Caco-2 (cell line): ENCODE data around the gene SEC11A. TPM values are rescaled to one million over a fixed set of nuclear protein-coding genes. Genes with fewer than 3 reads are reported as not detected.
"Not testable (repeated sequence)": the region's sequence is repeated elsewhere in the genome, so short reads cannot be mapped to it uniquely, and the experiment has no call there.

ENCODE experiments used
- BruUV-seq: library from RNA; stranded (reverse); fragments of 400-500 nt; replicated peaks from 2 replicates; lab custom pipeline; 2021; lab: Mats Ljungman, UMichigan
- CTCF ChIA-PET: fragments of 300-600 bp; sonication (Branson Sonifier 250); formaldehyde crosslinking; loops from one replicate; lab custom pipeline; 2022; ENCODE audit warnings: antibody characterized with exemption; lab: Charles Lee
- POLR2A ChIA-PET: fragments of 300-600 bp; sonication (Branson Sonifier 250); formaldehyde crosslinking; loops from one replicate; lab custom pipeline; 2022; ENCODE audit warnings: antibody characterized with exemption; lab: Charles Lee
- DNase-seq, 2 experiments: peaks; one replicate each; pipeline versions ENCODE4 v3.0.0 to v3.0.0-alpha.2; 2020 to 2022
- H3K27me3 ChIP-seq: replicated peaks from 2 replicates; pipeline ENCODE4 v1.6.0; 2011; ENCODE audit warnings: low read length; ENCODE audit not compliant: control insufficient read depth, insufficient read depth
- H3K36me3 ChIP-seq: 2 replicates; pipeline ENCODE4 v1.5.1; 2011; ENCODE audit warnings: low read length; ENCODE audit not compliant: control insufficient read depth, insufficient read depth
- H3K4me1 ChIP-seq: fragments of 250-450 bp; sonication (Bioruptor Pico); 2 replicates; pipeline ENCODE4 v1.5.1; 2020; ENCODE audit warnings: mild to moderate bottlenecking
- H3K4me3 ChIP-seq: 2 replicates; pipeline ENCODE4 v1.5.1; 2011; ENCODE audit warnings: low read depth, mild to moderate bottlenecking, control low read depth, low read length
- H3K9me3 ChIP-seq: fragments of 250-450 bp; sonication (Bioruptor Pico); 2 replicates; pipeline ENCODE4 v1.5.1; 2020; ENCODE audit warnings: mild to moderate bottlenecking, moderate library complexity
- H3K27ac Mint-ChIP-seq: one replicate; pipeline ENCODE4 v1.8.0; 2022; ENCODE audit warnings: mixed read lengths; ENCODE audit not compliant: unreplicated experiment
- H3K27me3 Mint-ChIP-seq: one replicate; pipeline ENCODE4 v1.8.0; 2022; ENCODE audit warnings: mixed read lengths; ENCODE audit not compliant: insufficient read depth, unreplicated experiment
- H3K36me3 Mint-ChIP-seq: one replicate; pipeline ENCODE4 v1.8.0; 2022; ENCODE audit warnings: mild to moderate bottlenecking, mixed read lengths; ENCODE audit not compliant: insufficient read depth, unreplicated experiment
- H3K4me1 Mint-ChIP-seq: one replicate; pipeline ENCODE4 v1.8.0; 2022; ENCODE audit warnings: low read depth, mixed read lengths; ENCODE audit not compliant: unreplicated experiment
- H3K4me3 Mint-ChIP-seq: one replicate; pipeline ENCODE4 v1.8.0; 2022; ENCODE audit warnings: mild to moderate bottlenecking, moderate library complexity, mixed read lengths; ENCODE audit not compliant: unreplicated experiment
- H3K9me3 Mint-ChIP-seq: one replicate; pipeline ENCODE4 v1.8.0; 2022; ENCODE audit warnings: mixed read lengths; ENCODE audit not compliant: unreplicated experiment
- CTCF ChIP-seq, 2 experiments: fragments of 200-600 bp in 1 of 2; IDR thresholded peaks; 1 replicate in 1 of 2; 2 replicates in 1 of 2; pipeline versions ENCODE4 v1.5.1 to v1.8.0; 2011 to 2022; ENCODE audit warnings: antibody characterized with exemption in 1 of 2, control low read depth in 1 of 2, inconsistent platforms in 1 of 2, low read depth in 1 of 2, low read length in 1 of 2, mild to moderate bottlenecking in 1 of 2, moderate library complexity in 1 of 2; ENCODE audit not compliant: insufficient read depth in 1 of 2, severe bottlenecking in 1 of 2, unreplicated experiment in 1 of 2
- intact Hi-C: fragments of 100-400 bp; cut with micrococcal nuclease; formaldehyde crosslinking; loops from one replicate; pipeline ENCODE4 v1.10.0; 2022; ENCODE audit not compliant: unreplicated experiment
- total RNA-seq: library from RNA; stranded (reverse); gene quantifications from 2 replicates; pipeline ENCODE4 v1.2.3, GENCODE V29; 2022

SEC11A gene
- total RNA-seq, 1 experiment from 2014 or later: 211 TPM

GRCh38 chr15:84696757-84697156 lies 19.2 kb downstream of the SEC11A start:
- Mint-ChIP-seq H3K4me1 (peaks cover 17% of the 10 kb centered on the region), H3K4me3 (no peak overlapping the region), H3K27ac (no peak overlapping the region), H3K9me3 (no peaks in the 10 kb centered on the region), H3K36me3 (peaks cover 13% of the 10 kb centered on the region), H3K27me3 (no peaks in the 10 kb centered on the region)
- CTCF ChIA-PET: no interaction called here
- Histone ChIP-seq H3K36me3 (no peaks in the 10 kb centered on the region), H3K4me3 (no peak overlapping the region), H3K9me3 (no peaks in the 10 kb centered on the region), H3K4me1 (no peaks in the 10 kb centered on the region), H3K27me3 (no peaks in the 10 kb centered on the region)
- POLR2A ChIA-PET: interaction anchor here (0.5 kb wide), 1 partner anchor 38 kb away, joined by 3 read pairs; no protein-coding TSS in a partner anchor
- intact Hi-C loops: no loop called here
- no peak for TF ChIP-seq CTCF (IDR thresholded peaks at IDR 0.05; ENCODE audit: insufficient read depth in 1 of 2, low read depth in 1 of 2, low read length in 1 of 2, severe bottlenecking in 1 of 2, unreplicated experiment in 1 of 2)
- no TSS peak for BruUV-seq
- DNase-seq: no peak

DNA sequence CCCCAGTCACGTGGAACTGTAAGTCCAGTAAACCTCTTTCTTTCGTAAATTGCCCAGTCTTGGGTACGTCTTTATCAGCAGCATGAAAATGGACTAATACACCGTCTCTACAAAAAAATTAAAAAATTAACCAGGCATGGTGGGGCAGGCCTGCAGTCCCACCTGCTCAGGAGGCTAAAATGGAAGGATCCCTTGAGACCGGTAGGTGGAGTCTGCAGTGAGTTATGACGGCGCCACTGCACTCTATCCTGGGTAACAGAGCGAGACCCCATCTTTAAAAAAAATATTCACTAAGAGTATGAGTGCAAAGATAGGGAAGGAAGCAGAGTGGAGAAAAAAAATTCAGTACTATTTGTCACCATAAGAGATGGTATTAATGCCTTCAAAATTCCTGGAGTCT lies 25.6 kb downstream of the SEC11A start:
- H3K27ac Mint-ChIP-seq: no peak overlapping the region
- H3K4me1 Mint-ChIP-seq: no peaks in the 10 kb centered on the region
- H3K36me3 ChIP-seq: no peaks in the 10 kb centered on the region
- peaks cover 52% of the 10 kb centered on the region for H3K36me3 Mint-ChIP-seq
- no peak overlapping the region for H3K4me3 Mint-ChIP-seq
- H3K27me3 ChIP-seq: no peaks in the 10 kb centered on the region
- H3K4me1 ChIP-seq: no peaks in the 10 kb centered on the region
- H3K9me3 ChIP-seq: no peaks in the 10 kb centered on the region
- DNase-seq: no peak
- H3K27me3 Mint-ChIP-seq: no peaks in the 10 kb centered on the region
- no peaks in the 10 kb centered on the region for H3K9me3 Mint-ChIP-seq
- TF ChIP-seq CTCF (IDR thresholded peaks at IDR 0.05; ENCODE audit: insufficient read depth in 1 of 2, low read depth in 1 of 2, low read length in 1 of 2, severe bottlenecking in 1 of 2, unreplicated experiment in 1 of 2): no peak
- CTCF ChIA-PET: no interaction called here
- BruUV-seq: no TSS peak
- no peak overlapping the region for H3K4me3 ChIP-seq
- POLR2A ChIA-PET: no interaction called here
- intact Hi-C loops: no loop called here

- H3K9me3 Mint-ChIP-seq: no peaks in the 10 kb centered on the region
Observed at GRCh38 chr15:84689858-84690257, 26.1 kb downstream of the SEC11A start.

GRCh38 chr15:84686446-84686845 lies 29.5 kb downstream of the SEC11A start:
- H3K36me3 ChIP-seq, H3K4me1 ChIP-seq, H3K4me3 Mint-ChIP-seq, POLR2A ChIA-PET, H3K4me3 ChIP-seq, H3K9me3 ChIP-seq, H3K9me3 Mint-ChIP-seq, intact Hi-C loops, CTCF ChIA-PET, H3K27me3 ChIP-seq, H3K4me1 Mint-ChIP-seq, DNase-seq, H3K27me3 Mint-ChIP-seq, H3K27ac Mint-ChIP-seq, BruUV-seq: not testable (repeated sequence)
- H3K36me3 Mint-ChIP-seq: peaks cover 74% of the 10 kb centered on the region

More at GRCh38 chr15:84689858-84690257, 26.1 kb downstream of the SEC11A start:
- Histone ChIP-seq H3K36me3 (no peaks in the 10 kb centered on the region), H3K9me3 (no peaks in the 10 kb centered on the region), H3K4me1 (no peaks in the 10 kb centered on the region), H3K4me3 (no peak overlapping the region), H3K27me3 (no peaks in the 10 kb centered on the region)
- POLR2A ChIA-PET: no interaction called here
- Mint-ChIP-seq H3K27ac (no peak overlapping the region), H3K36me3 (peaks cover 57% of the 10 kb centered on the region), H3K27me3 (no peaks in the 10 kb centered on the region), H3K4me3 (no peak overlapping the region), H3K4me1 (no peaks in the 10 kb centered on the region)
- intact Hi-C loops: no loop called here
- CTCF ChIA-PET: no interaction called here
- no peak for DNase-seq
- no peak for TF ChIP-seq CTCF (IDR thresholded peaks at IDR 0.05; ENCODE audit: insufficient read depth in 1 of 2, low read depth in 1 of 2, low read length in 1 of 2, severe bottlenecking in 1 of 2, unreplicated experiment in 1 of 2)
- no TSS peak for BruUV-seq
